HG02870 (cell line): Measurements from ENCODE around the gene BCORL1.
A peak's percentile ranks its signal among the peaks of the same experiment; 100 is the strongest.

ENCODE experiments used
- ATAC-seq: cut with Tn5 transposase; IDR thresholded peaks from one replicate; pipeline ENCODE4 v1.9.1; 2021; ENCODE audit warnings: mild to moderate bottlenecking, moderate library complexity; ENCODE audit not compliant: unreplicated experiment

The BCORL1 gene

GRCh38 chrX:130009658-130010223 lies 27.3 kb downstream of the BCORL1 start:
- no peak for ATAC-seq

- ATAC-seq: no peak
Measured at GRCh38 chrX:130012683-130013082, 30.2 kb downstream of the BCORL1 start.

DNA sequence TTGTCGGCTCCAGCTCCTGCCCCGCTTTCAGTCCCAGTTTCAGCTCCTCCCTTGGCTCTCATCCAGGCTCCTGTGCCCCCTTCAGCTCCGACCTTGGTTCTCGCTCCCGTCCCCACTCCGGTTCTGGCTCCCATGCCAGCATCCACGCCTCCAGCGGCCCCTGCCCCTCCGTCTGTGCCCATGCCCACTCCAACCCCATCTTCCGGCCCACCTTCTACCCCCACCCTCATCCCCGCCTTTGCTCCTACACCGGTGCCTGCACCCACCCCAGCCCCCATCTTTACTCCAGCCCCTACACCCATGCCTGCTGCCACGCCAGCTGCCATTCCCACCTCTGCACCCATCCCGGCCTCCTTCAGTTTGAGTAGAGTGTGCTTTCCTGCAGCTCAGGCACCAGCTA lies 31.2 kb downstream of the BCORL1 start:
- no peak for ATAC-seq

GRCh38 chrX:130014356-130014755 lies 31.9 kb downstream of the BCORL1 start:
- ATAC-seq: no peak

DNA sequence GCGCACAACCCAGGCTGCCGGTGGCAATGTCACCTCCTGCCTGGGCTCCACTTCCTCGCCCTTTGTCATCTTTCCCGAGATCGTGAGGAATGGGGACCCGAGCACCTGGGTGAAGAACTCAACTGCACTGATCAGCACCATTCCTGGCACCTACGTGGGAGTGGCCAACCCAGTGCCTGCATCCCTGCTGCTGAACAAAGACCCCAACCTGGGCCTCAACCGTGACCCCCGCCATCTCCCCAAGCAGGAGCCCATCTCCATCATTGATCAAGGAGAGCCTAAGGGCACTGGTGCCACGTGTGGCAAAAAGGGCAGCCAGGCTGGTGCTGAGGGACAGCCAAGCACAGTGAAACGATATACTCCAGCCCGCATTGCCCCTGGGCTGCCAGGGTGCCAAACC lies 32.3 kb downstream of the BCORL1 start:
- no peak for ATAC-seq

DNA sequence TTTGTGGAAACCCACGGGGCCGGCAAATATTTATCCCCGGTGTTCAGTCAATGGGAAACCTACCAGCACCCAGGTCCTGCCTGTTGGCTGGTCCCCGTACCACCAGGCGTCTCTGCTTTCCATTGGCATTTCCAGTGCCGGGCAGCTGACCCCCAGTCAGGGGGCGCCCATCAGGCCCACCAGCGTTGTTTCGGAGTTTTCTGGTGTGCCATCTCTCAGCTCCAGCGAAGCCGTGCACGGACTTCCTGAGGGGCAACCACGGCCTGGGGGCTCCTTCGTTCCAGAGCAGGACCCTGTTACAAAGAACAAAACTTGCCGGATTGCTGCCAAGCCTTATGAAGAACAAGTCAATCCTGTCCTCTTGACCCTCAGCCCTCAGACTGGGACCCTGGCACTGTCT lies 32.7 kb downstream of the BCORL1 start:
- ATAC-seq: no peak

- ATAC-seq: no peak
Measured at GRCh38 chrX:130018143-130018542, 35.7 kb downstream of the BCORL1 start.

- ATAC-seq: no peak
Measured at GRCh38 chrX:130020661-130021324, 38.4 kb downstream of the BCORL1 start.

- peak; percentile 97 for ATAC-seq
Measured at GRCh38 chrX:130024127-130024526, 41.7 kb downstream of the BCORL1 start.

DNA sequence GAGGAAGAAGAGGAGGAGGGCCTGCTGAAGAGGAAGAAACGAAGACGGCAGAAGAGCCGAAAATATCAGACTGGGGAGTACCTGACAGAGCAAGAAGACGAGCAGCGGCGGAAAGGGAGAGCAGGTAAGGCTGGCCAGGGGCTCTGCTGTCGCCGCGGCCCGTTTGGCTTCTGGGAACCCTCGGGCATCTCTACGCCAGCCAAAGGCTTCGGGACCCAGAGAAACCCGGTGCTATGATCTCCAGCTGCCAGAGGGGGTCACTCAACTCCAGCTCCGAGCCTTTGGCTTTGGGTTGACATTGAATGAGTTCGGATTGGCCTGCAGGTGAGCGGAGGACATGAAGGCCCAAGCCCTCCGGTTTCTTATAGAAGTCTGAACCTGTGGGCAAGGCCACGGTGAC lies 42.8 kb downstream of the BCORL1 start:
- ATAC-seq: no peak

DNA sequence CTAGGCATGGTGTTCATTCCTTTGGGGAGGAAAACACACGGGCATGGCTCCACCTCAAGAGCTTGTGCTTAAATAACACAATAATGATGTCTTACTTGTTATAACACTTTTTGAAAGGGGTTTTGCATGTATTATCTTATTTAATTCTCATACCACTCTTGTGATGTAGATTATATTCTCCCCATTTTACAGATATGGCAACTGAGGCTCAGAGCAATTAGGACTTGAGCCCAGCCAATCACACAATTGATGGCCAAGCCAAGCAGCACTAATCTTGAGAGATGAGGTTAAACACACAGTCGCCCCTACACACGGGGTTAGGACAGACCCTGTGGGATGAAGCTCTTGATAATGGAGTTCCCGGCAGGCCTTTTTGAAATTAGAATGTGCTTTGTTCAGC lies 45.1 kb downstream of the BCORL1 start:
- no peak for ATAC-seq

DNA sequence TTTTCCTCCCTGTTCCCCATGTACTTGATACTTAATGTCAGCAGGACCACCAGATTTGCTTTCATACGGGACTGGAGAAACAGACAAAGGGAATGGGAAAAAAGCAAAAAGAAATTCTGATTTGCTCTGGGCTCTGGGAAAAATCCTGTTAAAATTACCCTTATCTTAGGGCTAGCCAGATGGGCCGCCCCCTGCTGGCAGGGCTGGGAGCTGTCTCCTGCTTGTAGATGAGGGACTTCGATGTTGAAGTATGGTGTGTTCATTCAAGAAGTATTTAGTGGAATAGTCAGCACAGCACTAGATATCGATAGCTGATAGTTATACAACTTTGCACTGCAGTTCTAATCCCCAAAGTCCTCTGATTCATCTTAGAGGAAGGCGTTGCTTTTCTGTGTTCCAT lies 45.8 kb downstream of the BCORL1 start:
- ATAC-seq: no peak

GRCh38 chrX:130030826-130031225 lies 48.4 kb downstream of the BCORL1 start:
- no peak for ATAC-seq

DNA sequence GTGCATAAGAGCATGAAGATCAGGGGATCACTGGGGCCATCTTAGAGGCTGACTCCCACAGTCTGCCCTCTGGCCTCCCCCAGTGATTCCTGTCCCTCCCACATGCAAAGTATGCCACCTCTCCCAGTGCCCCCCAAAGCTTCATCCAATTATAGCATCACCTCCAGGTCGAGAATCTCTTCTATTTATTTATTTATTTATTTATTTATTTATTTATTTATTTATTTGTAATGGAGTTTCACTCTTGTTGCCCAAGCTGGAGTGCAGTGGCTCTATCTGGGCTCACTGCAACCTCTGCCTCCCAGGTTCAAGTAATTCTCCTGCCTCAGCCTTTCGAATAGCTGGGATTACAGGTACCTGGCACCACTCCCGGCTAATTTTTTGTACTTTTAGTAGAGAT lies 50.1 kb downstream of the BCORL1 start:
- ATAC-seq: no peak

DNA sequence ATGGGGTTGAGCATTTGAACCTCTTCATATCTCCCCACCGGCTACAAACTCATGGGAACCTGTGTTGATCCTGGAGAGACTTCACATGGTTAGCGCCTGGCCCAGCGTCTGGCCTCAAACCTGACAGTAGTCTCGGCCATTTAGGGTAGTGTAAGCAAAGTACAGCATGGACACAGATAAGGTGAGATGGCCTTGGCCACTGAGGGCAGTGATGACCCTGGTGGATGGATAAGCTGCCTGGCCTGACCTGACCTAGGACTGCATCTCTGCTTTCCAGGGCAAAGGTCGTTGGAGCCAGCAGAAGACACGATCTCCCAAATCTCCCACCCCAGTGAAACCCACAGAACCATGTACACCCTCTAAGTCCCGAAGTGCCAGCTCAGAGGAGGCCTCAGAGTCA lies 51.7 kb downstream of the BCORL1 start:
- no peak for ATAC-seq

- ATAC-seq: no peak
Measured at GRCh38 chrX:130039847-130040246, 57.4 kb downstream of the BCORL1 start.

DNA sequence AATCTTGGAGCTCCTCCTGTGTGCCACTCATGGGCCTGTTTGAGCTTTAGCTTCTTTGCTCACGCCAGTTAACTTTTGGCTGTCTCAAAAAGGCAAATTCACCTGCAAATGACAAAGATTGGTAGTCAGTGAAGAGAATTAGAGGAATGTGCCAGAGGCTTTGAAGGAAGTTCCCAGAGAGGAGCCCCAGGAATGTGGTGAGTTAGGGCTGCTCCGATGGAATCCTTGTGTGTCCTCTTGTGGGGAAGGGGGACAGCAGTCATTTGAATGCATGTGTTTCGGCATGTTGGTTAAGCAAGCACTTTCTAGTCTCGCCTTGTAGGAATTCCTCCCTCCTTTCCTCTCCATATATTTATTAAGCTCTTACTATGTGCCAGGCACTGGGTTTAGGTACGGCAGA lies 65.0 kb downstream of the BCORL1 start:
- ATAC-seq: no peak

DNA sequence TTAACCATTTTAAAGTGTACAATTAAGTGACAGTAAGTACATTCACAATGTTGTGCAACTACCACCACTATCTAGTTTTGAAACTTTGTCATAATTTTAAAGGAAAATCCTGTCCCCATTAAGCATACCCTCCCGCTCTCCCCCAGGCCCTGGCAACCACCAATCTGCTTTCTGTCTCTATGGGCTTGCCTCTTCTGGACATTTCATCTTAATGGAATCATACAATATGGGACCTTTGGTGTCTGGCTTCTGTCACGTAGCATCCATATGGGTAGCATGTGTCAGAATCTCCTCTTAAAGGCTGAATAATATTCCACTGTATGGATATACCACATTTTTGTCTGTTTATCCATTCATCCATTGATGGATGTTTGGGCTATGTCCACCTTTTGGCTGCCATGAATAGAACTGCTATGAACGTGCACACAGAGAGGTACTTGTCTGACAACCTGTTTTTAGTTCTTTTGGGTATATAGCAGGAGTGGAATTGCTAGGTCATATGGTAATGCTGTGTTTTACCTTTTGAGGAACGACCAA lies 66.3 kb downstream of the BCORL1 start:
- ATAC-seq: no peak

DNA sequence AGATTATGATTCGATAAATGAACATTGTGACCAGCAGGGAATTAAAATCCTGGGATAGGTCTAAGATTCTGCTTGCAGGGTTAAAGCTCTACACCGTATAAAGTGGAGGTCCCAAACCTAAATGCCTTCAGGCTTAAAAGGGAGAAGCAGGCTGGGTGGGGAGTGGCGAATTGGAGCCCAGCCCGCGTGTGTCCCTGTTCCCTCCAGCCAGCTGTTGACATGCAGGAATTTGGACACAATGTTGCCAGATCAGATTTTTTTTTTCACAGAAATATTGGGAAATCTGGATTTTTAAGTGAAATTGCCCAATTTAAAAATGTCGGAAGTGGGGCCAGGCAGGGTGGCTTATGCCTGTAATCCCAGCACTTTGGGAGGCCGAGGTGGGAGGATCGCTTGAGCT lies 67.4 kb downstream of the BCORL1 start:
- ATAC-seq: no peak

DNA sequence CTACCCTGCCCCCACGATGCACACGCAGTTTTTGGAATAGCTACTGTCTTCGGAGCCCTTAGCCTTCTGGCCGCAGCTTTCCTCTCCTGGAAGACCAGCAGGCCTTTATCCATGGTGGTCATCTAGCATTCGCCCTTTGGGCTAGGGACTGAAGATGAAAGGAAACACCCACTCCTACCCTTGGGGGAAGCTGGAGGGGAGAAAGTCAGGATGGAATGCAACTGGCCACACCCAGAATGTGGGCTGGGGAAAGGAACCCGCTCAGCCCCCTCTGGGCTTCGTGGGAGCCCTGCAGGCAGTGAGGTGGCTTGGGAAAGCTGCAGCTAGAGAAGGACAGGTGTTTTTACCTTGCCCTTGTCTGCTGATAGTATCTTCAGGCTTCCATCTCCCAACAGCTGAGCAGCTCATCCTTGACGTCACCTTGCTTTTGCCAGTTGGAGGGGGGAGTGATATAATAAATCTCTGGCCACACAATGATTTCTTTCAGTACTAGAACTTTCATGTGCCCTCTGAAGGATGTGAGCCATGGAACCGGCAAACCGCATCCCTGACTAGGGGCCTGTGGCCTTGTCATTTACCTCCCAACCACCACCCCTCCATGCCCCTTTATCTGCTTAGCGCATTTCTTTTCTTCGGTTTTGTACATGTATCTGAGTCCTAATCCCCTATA lies 68.9 kb downstream of the BCORL1 start:
- ATAC-seq: no peak

- no peak for ATAC-seq
Measured at GRCh38 chrX:130053236-130053635, 70.8 kb downstream of the BCORL1 start.

DNA sequence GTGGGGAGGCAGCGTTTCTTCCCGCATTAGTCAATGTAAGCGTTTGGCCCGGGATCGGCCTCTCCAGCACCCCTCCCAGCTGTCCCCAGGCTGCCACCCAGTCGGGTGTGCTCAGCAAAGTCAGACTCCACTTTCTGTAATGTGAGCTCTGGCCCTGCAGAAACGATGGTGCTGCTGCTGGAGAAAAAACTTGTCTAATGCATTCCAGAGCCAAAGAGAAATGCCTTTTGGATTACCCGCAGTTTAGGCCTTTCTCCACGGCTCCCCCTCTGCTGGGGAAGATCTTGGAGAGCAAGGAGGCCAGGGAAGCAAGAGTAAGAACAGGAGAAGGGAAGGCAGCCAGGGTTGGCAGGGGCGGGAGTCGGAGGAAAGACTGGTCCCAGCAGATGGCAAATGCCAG lies 72.7 kb downstream of the BCORL1 start:
- no peak for ATAC-seq
